Fibroblast of lung (primary cell): ENCODE data around the gene RRBP1. TPM values are rescaled to one million over a fixed set of nuclear protein-coding genes. Genes with fewer than 3 reads are reported as not detected.

Experiments used
- DNase-seq, 2 donors: peaks; one replicate each; pipeline versions ENCODE4 v3.0.0 to v3.0.0-alpha.2; 2010; ENCODE audit warnings: low read depth in 2 of 2
- H2AFZ ChIP-seq: 2 replicates; pipeline ENCODE4 v1.5.1; 2012; ENCODE audit warnings: low read length, control low read depth, inconsistent platforms
- H3K27ac ChIP-seq: 2 replicates; pipeline ENCODE4 v1.5.1; 2011; ENCODE audit warnings: low read length, control low read depth; ENCODE audit not compliant: insufficient read depth
- H3K27me3 ChIP-seq: 2 replicates; pipeline ENCODE4 v1.5.1; 2011; ENCODE audit warnings: mild to moderate bottlenecking, low read length; ENCODE audit not compliant: control insufficient read depth, insufficient read depth
- H3K36me3 ChIP-seq: 2 replicates; pipeline ENCODE4 v1.5.1; 2011; ENCODE audit warnings: low read length; ENCODE audit not compliant: control insufficient read depth, insufficient read depth
- H3K4me1 ChIP-seq: 2 replicates; pipeline ENCODE4 v1.5.1; 2011; ENCODE audit warnings: low read length; ENCODE audit not compliant: control insufficient read depth, insufficient read depth; ENCODE audit errors: extremely low read depth
- H3K4me2 ChIP-seq: 2 replicates; pipeline ENCODE4 v1.5.1; 2011; ENCODE audit warnings: low read length, control low read depth; ENCODE audit not compliant: insufficient read depth; ENCODE audit errors: extremely low read depth
- H3K4me3 ChIP-seq, 4 experiments: fragments of 200-600 bp in 1 of 4; sonication (generic) in 1 of 4; replicated peaks in 1 of 4; 2 replicates each; pipeline ENCODE4 v1.5.1; 2011 to 2016; ENCODE audit warnings: low read length in 4 of 4, low read depth in 3 of 4, mild to moderate bottlenecking in 3 of 4, control low read depth in 2 of 4, inconsistent platforms in 1 of 4, mixed read lengths in 1 of 4; ENCODE audit not compliant: insufficient read depth in 1 of 4; ENCODE audit errors: control extremely low read depth in 1 of 4
- H3K79me2 ChIP-seq: 2 replicates; pipeline ENCODE4 v1.5.1; 2012; ENCODE audit warnings: mild to moderate bottlenecking, low read length, inconsistent platforms; ENCODE audit not compliant: control insufficient read depth, insufficient read depth
- H3K9ac ChIP-seq: 2 replicates; pipeline ENCODE4 v1.5.1; 2011; ENCODE audit warnings: mild to moderate bottlenecking, low read length, control low read depth; ENCODE audit not compliant: insufficient read depth
- H3K9me3 ChIP-seq: 2 replicates; pipeline ENCODE4 v1.5.1; 2012; ENCODE audit warnings: low read depth, low read length; ENCODE audit not compliant: control insufficient read depth, insufficient read depth
- H4K20me1 ChIP-seq: 2 replicates; pipeline ENCODE4 v1.5.1; 2011; ENCODE audit warnings: low read length; ENCODE audit not compliant: control insufficient read depth, insufficient read depth; ENCODE audit errors: extremely low read depth
- EZH2 ChIP-seq: IDR thresholded peaks from 2 replicates; pipeline ENCODE4 v1.5.1; 2012; ENCODE audit warnings: low read length, control low read depth, mild to moderate bottlenecking; ENCODE audit errors: missing control alignments
- polyA plus RNA-seq, 2 donors: library from polyadenylated mRNA; depleted of rRNA in 1 of 2; stranded (reverse) in 1 of 2; unstranded in 1 of 2; fragments of >200 nt; gene quantifications; 2 replicates each; pipeline ENCODE4 v1.2.1, GENCODE V29; 2011 to 2012; ENCODE audit warnings: missing spikeins in 1 of 2
- total RNA-seq: library from RNA; depleted of rRNA; stranded (reverse); fragments of >200 nt; gene quantifications from 2 replicates; pipeline ENCODE4 v1.2.1, GENCODE V29; 2014
- TF ChIP-seq, protein P1 (sequence below), 2 donors: IDR thresholded peaks in 1 of 2; conservative IDR thresholded peaks in 1 of 2; 1 replicate in 1 of 2; 2 replicates in 1 of 2; pipeline ENCODE4 v1.5.1; 2011 to 2012; ENCODE audit warnings: low read length in 2 of 2, control low read depth in 1 of 2, inconsistent platforms in 1 of 2, low read depth in 1 of 2, mild to moderate bottlenecking in 1 of 2

Gene RRBP1
- total and polyA plus RNA-seq, 2 donors (not counting 1 experiment from before 2014, with no cell fraction given), result 169 to 233 TPM

DNA sequence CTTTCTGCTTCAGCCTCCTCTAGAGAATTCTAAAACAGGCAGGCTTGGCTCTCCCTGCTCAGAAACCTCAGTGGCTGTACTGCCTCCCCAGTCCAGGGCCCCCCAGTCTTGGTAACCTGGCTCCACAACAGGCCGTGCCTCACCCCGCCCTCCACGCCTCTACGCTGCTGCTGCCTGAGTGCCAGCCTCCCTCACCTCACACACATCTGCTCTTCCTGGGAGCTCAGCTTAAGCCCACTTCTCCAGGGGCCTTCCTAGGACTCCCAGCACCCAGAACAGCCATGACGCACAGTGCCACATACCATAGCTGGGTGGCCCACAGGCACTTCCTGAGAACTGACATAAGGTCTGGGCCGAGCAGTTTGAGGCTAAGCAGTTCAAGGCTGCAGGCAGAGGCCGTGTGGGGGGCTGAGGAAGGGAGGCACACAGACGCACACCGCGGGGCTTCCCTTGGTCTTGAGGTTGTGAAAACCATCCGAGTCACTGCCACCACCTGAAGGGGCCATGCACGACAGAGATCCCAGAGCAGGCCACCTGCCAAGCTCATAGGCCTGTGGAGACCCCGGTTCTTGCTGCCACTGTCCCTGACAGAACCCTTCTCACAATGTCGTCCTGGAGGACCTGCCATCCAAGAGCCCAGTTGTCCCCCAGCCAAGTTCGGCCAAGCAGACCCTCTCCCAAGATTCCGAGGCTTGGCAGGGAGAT, 69.6 kb downstream of the RRBP1 start:
- no peak overlapping the region for H3K4me2 ChIP-seq
- no peak overlapping the region for H3K4me3 ChIP-seq
- peak overlapping the region; percentile 63 for H3K27ac ChIP-seq
- peak; percentile 57 to 65 for DNase-seq
- H3K9ac ChIP-seq, result peak overlapping the region; percentile 1
- H3K79me2 ChIP-seq, result no peaks in the 10 kb centered on the region
- H3K27me3 ChIP-seq, result no peaks in the 10 kb centered on the region
- no peak overlapping the region for H2AFZ ChIP-seq
- H3K36me3 ChIP-seq, result peaks cover 46% of the 10 kb centered on the region
- peaks cover 2% of the 10 kb centered on the region for H4K20me1 ChIP-seq
- peaks cover 7% of the 10 kb centered on the region for H3K4me1 ChIP-seq
- TF ChIP-seq, protein P1, sequence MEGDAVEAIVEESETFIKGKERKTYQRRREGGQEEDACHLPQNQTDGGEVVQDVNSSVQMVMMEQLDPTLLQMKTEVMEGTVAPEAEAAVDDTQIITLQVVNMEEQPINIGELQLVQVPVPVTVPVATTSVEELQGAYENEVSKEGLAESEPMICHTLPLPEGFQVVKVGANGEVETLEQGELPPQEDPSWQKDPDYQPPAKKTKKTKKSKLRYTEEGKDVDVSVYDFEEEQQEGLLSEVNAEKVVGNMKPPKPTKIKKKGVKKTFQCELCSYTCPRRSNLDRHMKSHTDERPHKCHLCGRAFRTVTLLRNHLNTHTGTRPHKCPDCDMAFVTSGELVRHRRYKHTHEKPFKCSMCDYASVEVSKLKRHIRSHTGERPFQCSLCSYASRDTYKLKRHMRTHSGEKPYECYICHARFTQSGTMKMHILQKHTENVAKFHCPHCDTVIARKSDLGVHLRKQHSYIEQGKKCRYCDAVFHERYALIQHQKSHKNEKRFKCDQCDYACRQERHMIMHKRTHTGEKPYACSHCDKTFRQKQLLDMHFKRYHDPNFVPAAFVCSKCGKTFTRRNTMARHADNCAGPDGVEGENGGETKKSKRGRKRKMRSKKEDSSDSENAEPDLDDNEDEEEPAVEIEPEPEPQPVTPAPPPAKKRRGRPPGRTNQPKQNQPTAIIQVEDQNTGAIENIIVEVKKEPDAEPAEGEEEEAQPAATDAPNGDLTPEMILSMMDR (conservative IDR thresholded peaks at IDR 0.05 in 1 of 2, IDR thresholded peaks at IDR 0.05 in 1 of 2; ENCODE audit: low read depth in 1 of 2, low read length in 2 of 2), result no peak
- TF ChIP-seq EZH2, result no peak
- H3K9me3 ChIP-seq, result no peaks in the 10 kb centered on the region

DNA sequence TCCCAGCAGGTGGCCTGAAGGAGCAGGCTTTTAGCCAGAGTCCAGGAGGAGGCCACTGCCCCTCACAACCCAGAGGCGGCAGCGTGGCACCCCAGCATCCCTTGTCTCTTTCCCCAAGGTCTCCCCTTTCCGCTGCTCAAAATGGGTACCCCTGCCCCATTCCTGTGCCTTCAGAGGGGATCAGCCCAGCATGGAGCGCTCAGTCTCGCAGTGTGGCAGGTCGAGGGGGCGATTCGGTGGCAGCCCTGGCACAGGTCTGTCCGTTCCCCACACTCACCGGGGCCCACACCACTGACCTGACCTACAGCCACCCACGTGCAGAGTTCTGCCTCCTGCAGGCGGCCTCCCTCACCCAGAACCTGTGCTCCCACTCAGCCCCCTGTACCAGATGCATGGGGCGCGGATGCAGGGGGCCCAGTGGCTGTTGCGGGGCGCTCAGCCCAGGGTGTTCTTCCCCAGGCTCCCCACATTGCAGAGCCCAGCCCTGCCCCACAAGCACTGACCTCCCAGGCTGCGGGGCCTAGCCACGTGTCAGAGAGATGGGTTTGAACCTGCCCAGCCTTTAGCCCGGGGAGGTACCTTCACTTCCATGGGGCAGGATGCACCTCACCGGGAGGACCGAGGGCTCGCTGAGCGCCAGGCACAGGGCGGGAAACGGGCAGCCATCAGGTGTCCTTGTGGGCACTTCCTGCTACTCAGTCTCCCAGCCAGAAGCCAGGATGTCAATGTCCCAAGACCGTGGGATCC, 70.3 kb downstream of the RRBP1 start:
- DNase-seq, result peak; percentile 18 to 21
- H2AFZ ChIP-seq, result no peak overlapping the region
- peaks cover 41% of the 10 kb centered on the region for H3K36me3 ChIP-seq
- no peaks in the 10 kb centered on the region for H3K79me2 ChIP-seq
- TF ChIP-seq, protein P1 (conservative IDR thresholded peaks at IDR 0.05 in 1 of 2, IDR thresholded peaks at IDR 0.05 in 1 of 2; ENCODE audit: low read depth in 1 of 2, low read length in 2 of 2), result peak in 1 of 2 donors; percentile 39
- TF ChIP-seq EZH2, result no peak
- H3K4me2 ChIP-seq, result no peak overlapping the region
- H3K27ac ChIP-seq, result peak overlapping the region; percentile 63
- H3K9ac ChIP-seq, result peak overlapping the region; percentile 20
- no peaks in the 10 kb centered on the region for H3K9me3 ChIP-seq
- peaks cover 3% of the 10 kb centered on the region for H4K20me1 ChIP-seq
- H3K4me1 ChIP-seq, result peaks cover 7% of the 10 kb centered on the region
- H3K4me3 ChIP-seq, result no peak overlapping the region
- no peaks in the 10 kb centered on the region for H3K27me3 ChIP-seq

DNA sequence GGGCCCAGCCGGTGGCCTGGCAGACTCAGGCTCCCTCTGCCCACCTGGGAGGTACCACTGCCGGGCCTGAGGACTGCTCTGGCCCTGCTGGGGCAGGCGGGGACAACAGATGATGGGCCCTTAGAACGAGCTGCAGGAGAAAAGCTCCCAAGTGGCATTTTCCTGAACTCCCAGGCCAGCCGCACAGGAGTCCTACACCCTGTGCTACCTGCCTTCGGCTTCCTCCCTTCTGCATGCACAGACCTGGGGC, 70.8 kb downstream of the RRBP1 start:
- no peak overlapping the region for H3K4me2 ChIP-seq
- H3K9ac ChIP-seq, result no peak overlapping the region
- H4K20me1 ChIP-seq, result peaks cover 3% of the 10 kb centered on the region
- no peak overlapping the region for H3K4me3 ChIP-seq
- peak overlapping the region; percentile 34 for H3K27ac ChIP-seq
- no peaks in the 10 kb centered on the region for H3K9me3 ChIP-seq
- no peak for TF ChIP-seq EZH2
- TF ChIP-seq, protein P1 (conservative IDR thresholded peaks at IDR 0.05 in 1 of 2, IDR thresholded peaks at IDR 0.05 in 1 of 2; ENCODE audit: low read depth in 1 of 2, low read length in 2 of 2), result peak in 1 of 2 donors; percentile 23
- no peaks in the 10 kb centered on the region for H3K27me3 ChIP-seq
- DNase-seq, result peak in 1 of 2 donors; percentile 35
- H3K79me2 ChIP-seq, result no peaks in the 10 kb centered on the region
- H2AFZ ChIP-seq, result no peak overlapping the region
- peaks cover 36% of the 10 kb centered on the region for H3K36me3 ChIP-seq
- peaks cover 7% of the 10 kb centered on the region for H3K4me1 ChIP-seq
